Limb (tissue), 2 donors: ENCODE results near the gene STARD9.
"Not testable (repeated sequence)": the region's sequence is repeated elsewhere in the genome, so short reads cannot be mapped to it uniquely, and the experiment has no call there.

ENCODE experiments used
- DNase-seq, 2 donors: peaks; one replicate each; pipeline ENCODE4 v3.0.0-alpha.2; 2016; ENCODE audit errors: extremely low spot score in 2 of 2

STARD9 gene

GRCh38 chr15:42728972-42729371 lies 153.6 kb downstream of the STARD9 start:
- DNase-seq: no peak

- no peak for DNase-seq
Measured at GRCh38 chr15:42729409-42729808, 154.0 kb downstream of the STARD9 start.

- no peak for DNase-seq
Measured at GRCh38 chr15:42730135-42730534, 154.7 kb downstream of the STARD9 start.

- no peak for DNase-seq
Measured at GRCh38 chr15:42730536-42730935, 155.1 kb downstream of the STARD9 start.

- no peak for DNase-seq
Measured at GRCh38 chr15:42731461-42731860, 156.1 kb downstream of the STARD9 start.

GRCh38 chr15:42732095-42732827 lies 156.9 kb downstream of the STARD9 start:
- DNase-seq: no peak

GRCh38 chr15:42733027-42733426 lies 157.6 kb downstream of the STARD9 start:
- DNase-seq: no peak

GRCh38 chr15:42734076-42734672 lies 158.8 kb downstream of the STARD9 start:
- DNase-seq: no peak

GRCh38 chr15:42735382-42736165 lies 160.2 kb downstream of the STARD9 start:
- no peak for DNase-seq

GRCh38 chr15:42736178-42736792 lies 160.9 kb downstream of the STARD9 start:
- peak; percentile 27 to 75 for DNase-seq

GRCh38 chr15:42736793-42737528 lies 161.6 kb downstream of the STARD9 start, which contains the start of gene CDAN1:
Gene CDAN1 (minus strand): TSS chr15:42737128. CDS start chr15:42737102, 26 bp downstream.
- DNase-seq: peak; percentile 86 to 95

- no peak for DNase-seq
Measured at GRCh38 chr15:42737529-42738328, 162.3 kb downstream of the STARD9 start.

GRCh38 chr15:42741710-42742109 lies 166.3 kb downstream of the STARD9 start:
- no peak for DNase-seq

- no peak for DNase-seq
Measured at GRCh38 chr15:42742149-42742548, 166.7 kb downstream of the STARD9 start.

GRCh38 chr15:42744195-42744594 lies 168.8 kb downstream of the STARD9 start:
- DNase-seq: no peak

- DNase-seq: no peak
Measured at GRCh38 chr15:42749266-42749665, 173.9 kb downstream of the STARD9 start.

GRCh38 chr15:42750306-42750705 lies 174.9 kb downstream of the STARD9 start:
- DNase-seq: no peak

GRCh38 chr15:42759093-42759492 lies 183.7 kb downstream of the STARD9 start:
- no peak for DNase-seq

GRCh38 chr15:42760759-42761158 lies 185.4 kb downstream of the STARD9 start:
- no peak for DNase-seq

- not testable (repeated sequence) for DNase-seq
Measured at GRCh38 chr15:42761813-42762212, 186.4 kb downstream of the STARD9 start.
